Chondrocyte (in vitro differentiated cells): ENCODE measurements around the gene PHOSPHO2. TPM values are rescaled to one million over a fixed set of nuclear protein-coding genes. Genes with fewer than 3 reads are reported as not detected.

Source experiments
- DNase-seq: peaks from one replicate; pipeline ENCODE4 v3.0.0; 2021; ENCODE audit warnings: mixed read lengths, low spot score
- H3K27ac Mint-ChIP-seq: one replicate; pipeline ENCODE4 v1.8.0; 2021; ENCODE audit warnings: mild to moderate bottlenecking, moderate library complexity, mixed read lengths; ENCODE audit not compliant: unreplicated experiment
- H3K27me3 Mint-ChIP-seq: 2 replicates; pipeline ENCODE4 v1.8.0; 2021; ENCODE audit warnings: low read depth, mixed read lengths
- H3K36me3 Mint-ChIP-seq: 2 replicates; pipeline ENCODE4 v1.8.0; 2021; ENCODE audit warnings: low read depth, mixed read lengths
- H3K4me1 Mint-ChIP-seq: 2 replicates; pipeline ENCODE4 v1.8.0; 2021; ENCODE audit warnings: low read depth, mild to moderate bottlenecking, mixed read lengths
- H3K4me3 Mint-ChIP-seq: one replicate; pipeline ENCODE4 v1.8.0; 2021; ENCODE audit warnings: mild to moderate bottlenecking, moderate library complexity, mixed read lengths; ENCODE audit not compliant: unreplicated experiment
- H3K9me3 Mint-ChIP-seq: 2 replicates; pipeline ENCODE4 v1.8.0; 2021; ENCODE audit warnings: low read depth, mixed read lengths
- CTCF ChIP-seq: fragments of 200-600 bp; sonication (generic); IDR thresholded peaks from 2 replicates; pipeline ENCODE4 v1.5.0; 2021; ENCODE audit warnings: antibody characterized with exemption, mild to moderate bottlenecking, moderate library complexity
- long read RNA-seq: library from polyadenylated mRNA; stranded (forward); transcript quantifications from one replicate; pipeline ENCODE4 v2.0.0, GENCODE V29; 2021
- total RNA-seq: library from RNA; stranded (reverse); gene quantifications from 3 replicates; pipeline ENCODE4 v1.2.1, GENCODE V29; 2021

Gene PHOSPHO2
- total RNA-seq, result 3.0 to 4.2 TPM (median 3.3 TPM) in 3 replicates
- long read RNA-seq, partial matches to known transcripts, result 0 of 1 reads
- long read RNA-seq, other reads (novel, unspliced or antisense), result 0 of 1 reads

DNA sequence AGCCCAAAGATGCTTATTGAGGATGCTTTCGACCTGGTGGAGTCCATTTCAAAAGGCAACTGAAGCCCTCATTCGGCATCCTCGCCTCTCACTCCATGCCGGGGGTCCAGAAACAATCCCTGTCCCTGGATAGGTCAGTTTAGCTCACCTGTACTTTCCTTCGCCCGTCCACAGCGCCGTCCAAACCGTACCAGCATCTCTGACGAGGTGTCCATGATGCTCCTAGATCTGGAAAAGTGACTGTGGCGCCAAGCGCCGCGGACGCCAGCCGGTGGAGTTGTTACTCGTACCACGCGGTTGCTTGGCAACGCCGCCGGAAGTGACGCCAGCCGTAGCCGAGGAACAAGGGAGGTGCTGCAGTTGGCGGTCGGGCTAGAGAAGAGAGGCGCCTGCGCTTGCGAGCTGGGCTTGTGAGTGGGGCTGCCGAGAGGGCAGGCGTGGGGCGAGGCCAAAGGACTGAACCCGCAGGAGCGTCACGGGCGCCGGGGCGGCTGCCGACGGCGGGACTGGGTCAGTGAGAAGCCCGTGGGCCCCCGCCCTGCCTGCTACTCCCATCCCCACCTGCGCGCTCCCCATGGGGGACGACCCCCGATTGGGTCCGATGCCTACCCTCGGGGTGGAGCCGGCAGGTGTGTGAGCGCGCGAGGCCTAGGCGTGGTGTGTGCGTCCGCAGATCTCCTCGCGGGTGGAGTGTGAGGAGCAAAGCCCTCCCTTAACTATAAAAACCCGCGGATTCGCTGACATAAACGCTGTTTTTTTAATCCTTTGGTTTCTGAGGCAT lies at the start of gene PHOSPHO2, which contains the start of gene CFAP210:
Gene PHOSPHO2, plus strand, starts transcription at position 357 of the 781 bp plus-strand sequence. CDS start 6,503 bp downstream, outside the sequence.
Gene CFAP210, minus strand, starts transcription at position 293 of the 781 bp plus-strand sequence. Its CDS starts 78 bp downstream, at position 215.
- Mint-ChIP-seq H3K9me3 (peaks cover 7% of the 10 kb centered on the region), H3K27ac (peak within 1 kb of the TSS; percentile 95), H3K4me3 (peak within 1 kb of the TSS; percentile 95), H3K4me1 (peaks cover 16% of the 10 kb centered on the region), H3K27me3 (no peaks in the 10 kb centered on the region), H3K36me3 (peaks cover 4% of the 10 kb centered on the region)
- DNase-seq, result peak; percentile 100
- no peak for TF ChIP-seq CTCF

DNA sequence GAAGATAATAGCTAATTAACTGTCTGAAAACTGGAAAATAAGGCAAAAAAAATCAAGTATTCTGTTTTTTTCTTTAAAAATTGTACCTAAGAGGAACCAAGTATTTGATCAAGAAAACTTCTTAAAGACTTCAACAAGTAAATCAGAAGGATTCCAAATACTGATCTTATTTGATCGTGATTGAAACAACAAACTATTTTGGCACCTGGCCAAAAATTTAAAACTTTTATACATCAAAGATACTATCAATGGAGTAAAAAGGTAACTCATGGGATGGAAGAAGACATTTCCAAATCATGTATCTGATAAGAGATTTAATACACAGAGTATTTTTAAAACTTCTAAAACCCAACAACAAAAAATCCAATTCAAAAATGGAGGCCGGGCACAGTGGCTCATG lies 46.8 kb upstream of the PHOSPHO2 start:
- Mint-ChIP-seq H3K4me1 (no peaks in the 10 kb centered on the region), H3K9me3 (no peaks in the 10 kb centered on the region), H3K27me3 (peaks cover 2% of the 10 kb centered on the region), H3K36me3 (no peaks in the 10 kb centered on the region), H3K27ac (no peak overlapping the region), H3K4me3 (no peak overlapping the region)
- no peak for DNase-seq
- TF ChIP-seq CTCF, result no peak

- DNase-seq, result no peak
- H3K4me1 Mint-ChIP-seq, result no peaks in the 10 kb centered on the region
- H3K9me3 Mint-ChIP-seq, result no peaks in the 10 kb centered on the region
- H3K27ac Mint-ChIP-seq, result no peak overlapping the region
- no peak overlapping the region for H3K4me3 Mint-ChIP-seq
- TF ChIP-seq CTCF, result no peak
- H3K36me3 Mint-ChIP-seq, result no peaks in the 10 kb centered on the region
- peaks cover 8% of the 10 kb centered on the region for H3K27me3 Mint-ChIP-seq
Measured at GRCh38 chr2:169649278-169649677, 45.0 kb upstream of the PHOSPHO2 start.

DNA sequence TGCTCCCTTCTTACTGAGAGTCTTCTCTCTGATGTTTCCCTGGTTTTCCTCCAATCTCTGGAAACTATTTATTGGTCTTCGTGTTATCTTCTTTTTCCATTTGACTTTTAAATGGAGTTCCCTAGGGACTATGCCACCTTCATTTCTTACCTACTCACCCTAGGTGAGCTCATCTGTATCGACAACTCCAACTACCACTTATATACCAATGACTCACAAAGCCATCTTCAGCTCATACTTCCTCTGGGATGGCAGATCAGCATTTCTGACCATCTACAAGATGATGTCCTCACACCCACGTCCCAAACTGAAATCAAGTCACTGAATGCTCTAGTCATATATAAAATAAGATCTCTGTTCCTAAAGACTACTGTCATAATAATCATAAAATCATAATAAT lies 40.6 kb upstream of the PHOSPHO2 start:
- TF ChIP-seq CTCF, result no peak
- H3K27ac Mint-ChIP-seq, result no peak overlapping the region
- H3K4me1 Mint-ChIP-seq, result no peaks in the 10 kb centered on the region
- no peaks in the 10 kb centered on the region for H3K9me3 Mint-ChIP-seq
- no peak overlapping the region for H3K4me3 Mint-ChIP-seq
- no peaks in the 10 kb centered on the region for H3K36me3 Mint-ChIP-seq
- DNase-seq, result no peak
- peaks cover 8% of the 10 kb centered on the region for H3K27me3 Mint-ChIP-seq

DNA sequence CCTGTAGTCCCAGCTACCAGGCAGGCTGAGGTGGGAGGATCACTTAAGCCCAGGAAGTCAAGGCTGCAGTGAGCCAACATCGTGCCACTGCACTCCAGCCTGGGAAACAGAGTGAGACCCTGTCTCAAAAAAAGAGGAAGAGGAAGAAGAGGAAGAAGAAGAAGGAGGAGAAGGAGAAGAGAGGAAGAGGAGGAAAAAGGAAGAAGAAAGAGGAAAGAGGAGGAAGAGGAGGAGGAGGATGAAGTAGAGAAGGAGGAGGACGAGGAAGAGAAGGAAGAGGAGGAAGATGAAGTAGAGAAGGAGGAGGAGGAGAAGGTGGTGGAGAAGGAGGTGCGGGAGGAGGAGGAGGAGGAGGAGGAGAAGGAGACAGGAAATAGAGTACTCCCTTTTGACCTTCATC lies 38.1 kb upstream of the PHOSPHO2 start:
- Mint-ChIP-seq H3K27me3 (peaks cover 8% of the 10 kb centered on the region), H3K4me3 (no peak overlapping the region), H3K4me1 (no peaks in the 10 kb centered on the region), H3K9me3 (no peaks in the 10 kb centered on the region), H3K36me3 (peaks cover 2% of the 10 kb centered on the region), H3K27ac (no peak overlapping the region)
- DNase-seq, result no peak
- no peak for TF ChIP-seq CTCF
